Measurements from ENCODE around the gene UMODL1. TPM values are rescaled to one million over a fixed set of nuclear protein-coding genes. Genes with fewer than 3 reads are reported as not detected.

Gene UMODL1
- total RNA-seq: 0.10 TPM

- no peak for DNase-seq
These were observed at the start of gene UMODL1 for GRCh38 chr21:42071146-42071737. Gene UMODL1 (plus strand): TSS chr21:42071317. CDS start chr21:42071317, 0 bp downstream.

- DNase-seq: no peak
These were observed 49.6 kb upstream of the UMODL1 start for GRCh38 chr21:42021371-42022090.

- DNase-seq: no peak
These were observed 49.1 kb upstream of the UMODL1 start for GRCh38 chr21:42022091-42022430.

- no peak for DNase-seq
These were observed 48.2 kb upstream of the UMODL1 start for GRCh38 chr21:42022906-42023305.

GRCh38 chr21:42025376-42026081 lies 45.6 kb upstream of the UMODL1 start:
- no peak for DNase-seq

GRCh38 chr21:42026082-42026435 lies 45.1 kb upstream of the UMODL1 start:
- DNase-seq: no peak

GRCh38 chr21:42027085-42027821 lies 43.9 kb upstream of the UMODL1 start:
- no peak for DNase-seq

GRCh38 chr21:42027822-42028765 lies 43.0 kb upstream of the UMODL1 start:
- peak; percentile 62 for DNase-seq

- DNase-seq: no peak
These were observed 42.2 kb upstream of the UMODL1 start for GRCh38 chr21:42028766-42029425.

GRCh38 chr21:42030311-42030710 lies 40.8 kb upstream of the UMODL1 start:
- DNase-seq: no peak

- no peak for DNase-seq
These were observed 39.9 kb upstream of the UMODL1 start for GRCh38 chr21:42031241-42031640.

- no peak for DNase-seq
These were observed 39.3 kb upstream of the UMODL1 start for GRCh38 chr21:42031816-42032215.

GRCh38 chr21:42032266-42032665 lies 38.9 kb upstream of the UMODL1 start:
- no peak for DNase-seq

- no peak for DNase-seq
These were observed 38.1 kb upstream of the UMODL1 start for GRCh38 chr21:42032968-42033367.

- no peak for DNase-seq
These were observed 34.8 kb upstream of the UMODL1 start for GRCh38 chr21:42036313-42036712.

GRCh38 chr21:42037516-42037915 lies 33.6 kb upstream of the UMODL1 start:
- DNase-seq: no peak

GRCh38 chr21:42037943-42038342 lies 33.2 kb upstream of the UMODL1 start:
- DNase-seq: no peak

GRCh38 chr21:42038393-42038792 lies 32.7 kb upstream of the UMODL1 start:
- no peak for DNase-seq

GRCh38 chr21:42038826-42039425 lies 32.2 kb upstream of the UMODL1 start:
- DNase-seq: no peak

GRCh38 chr21:42039470-42039901 lies 31.6 kb upstream of the UMODL1 start:
- no peak for DNase-seq

GRCh38 chr21:42039911-42040351 lies 31.2 kb upstream of the UMODL1 start:
- no peak for DNase-seq

All from tongue (tissue), 2 donors.